AG04450 (cell line): ENCODE measurements around the gene MYH13. TPM values are rescaled to one million over a fixed set of nuclear protein-coding genes. Genes with fewer than 3 reads are reported as not detected.

Source experiments
- CTCF ChIA-PET: fragments of 300-600, 350-600 bp; formaldehyde crosslinking; extraction: SDS; loops from one replicate; lab custom pipeline; 2022; ENCODE audit warnings: antibody characterized with exemption, inconsistent platforms; lab: Charles Lee
- POLR2A ChIA-PET: fragments of 350-600 bp; formaldehyde crosslinking; extraction: SDS; loops from one replicate; lab custom pipeline; 2021; ENCODE audit warnings: antibody characterized with exemption, inconsistent platforms; lab: Yijun Ruan, JAX
- DNase-seq: peaks from one replicate; pipeline ENCODE4 v3.0.0-alpha.2; 2011; ENCODE audit warnings: low read depth, low spot score
- H3K27ac ChIP-seq: one replicate; pipeline ENCODE4 v1.5.1; 2012; ENCODE audit warnings: low read depth, low read length, control low read depth
- H3K27me3 ChIP-seq: one replicate; pipeline ENCODE4 v1.6.0; 2012; ENCODE audit warnings: low read length; ENCODE audit not compliant: control insufficient read depth, insufficient read depth
- H3K4me3 ChIP-seq: 2 replicates; pipeline ENCODE4 v1.5.1; 2011; ENCODE audit warnings: mild to moderate bottlenecking, low read depth, low read length, control low read depth
- H3K9me3 ChIP-seq: 2 replicates; pipeline ENCODE4 v1.5.1; 2012; ENCODE audit warnings: low read length; ENCODE audit not compliant: control insufficient read depth, insufficient read depth
- CTCF ChIP-seq: IDR thresholded peaks from 2 replicates; pipeline ENCODE4 v1.5.1; 2011; ENCODE audit warnings: low read depth, low read length, control low read depth, inconsistent platforms
- polyA plus RNA-seq: library from polyadenylated mRNA; depleted of rRNA; stranded (reverse); fragments of >200 nt; gene quantifications from 2 replicates; pipeline ENCODE4 v1.2.3, GENCODE V29; 2011

Gene MYH13
- polyA plus RNA-seq, 1 experiment, result not detected

- H3K4me3 ChIP-seq, result no peak overlapping the region
- ChIA-PET CTCF (no interaction called here), POLR2A (no interaction called here)
- DNase-seq, result no peak
- TF ChIP-seq CTCF, result no peak
- H3K27ac ChIP-seq, result no peak overlapping the region
- no peaks in the 10 kb centered on the region for H3K27me3 ChIP-seq
- 0 out of 2 replicates have a peak, but pooled peaks cover 3% of the 10 kb centered on the region for H3K9me3 ChIP-seq
These were observed 3.6 kb downstream of the MYH13 start for GRCh38 chr17:10369239-10369638.

- POLR2A ChIA-PET, result no interaction called here
- Histone ChIP-seq H3K27me3 (no peaks in the 10 kb centered on the region), H3K9me3 (0 out of 2 replicates have a peak, but pooled peaks cover 3% of the 10 kb centered on the region), H3K4me3 (no peak overlapping the region), H3K27ac (no peak overlapping the region)
- TF ChIP-seq CTCF, result no peak
- CTCF ChIA-PET, result no interaction called here
- no peak for DNase-seq
These were observed 4.2 kb downstream of the MYH13 start for GRCh38 chr17:10368561-10368960.

GRCh38 chr17:10360578-10360977 is 12.2 kb downstream of the MYH13 start:
- DNase-seq, result no peak
- CTCF ChIA-PET, result no interaction called here

GRCh38 chr17:10357768-10358167 is 15.0 kb downstream of the MYH13 start:
- ChIA-PET CTCF (no interaction called here), POLR2A (no interaction called here)
- Histone ChIP-seq H3K9me3 (peaks cover 32% of the 10 kb centered on the region), H3K27ac (no peak overlapping the region), H3K27me3 (no peaks in the 10 kb centered on the region), H3K4me3 (no peak overlapping the region)
- no peak for DNase-seq
- no peak for TF ChIP-seq CTCF

More at GRCh38 chr17:10360578-10360977, 12.2 kb downstream of the MYH13 start:
- TF ChIP-seq CTCF, result no peak
- H3K4me3 ChIP-seq, result no peak overlapping the region
- no peak overlapping the region for H3K27ac ChIP-seq
- POLR2A ChIA-PET, result no interaction called here
- H3K9me3 ChIP-seq, result peaks cover 25% of the 10 kb centered on the region
- no peaks in the 10 kb centered on the region for H3K27me3 ChIP-seq

GRCh38 chr17:10354651-10355050 is 18.2 kb downstream of the MYH13 start:
- DNase-seq, result no peak
- CTCF ChIA-PET, result no interaction called here
- POLR2A ChIA-PET, result no interaction called here

More at GRCh38 chr17:10354651-10355050, 18.2 kb downstream of the MYH13 start:
- TF ChIP-seq CTCF, result no peak
- no peak overlapping the region for H3K27ac ChIP-seq
- H3K4me3 ChIP-seq, result no peak overlapping the region
- no peaks in the 10 kb centered on the region for H3K27me3 ChIP-seq
- peaks cover 39% of the 10 kb centered on the region for H3K9me3 ChIP-seq
